Mesothelial cell of epicardium (in vitro differentiated cells): Measurements from ENCODE around the gene WBP1L. TPM values are rescaled to one million over a fixed set of nuclear protein-coding genes. Genes with fewer than 3 reads are reported as not detected.
"Not testable (repeated sequence)": the region's sequence is repeated elsewhere in the genome, so short reads cannot be mapped to it uniquely, and the experiment has no call there.

Source experiments
- DNase-seq, 2 experiments: peaks; one replicate each; pipeline ENCODE4 v3.0.0; 2021; ENCODE audit warnings: low spot score in 2 of 2; ENCODE audit not compliant: unreplicated experiment in 2 of 2
- H3K27ac Mint-ChIP-seq: 2 replicates; pipeline ENCODE4 v1.8.0; 2021; ENCODE audit warnings: mixed read lengths
- H3K27me3 Mint-ChIP-seq: 2 replicates; pipeline ENCODE4 v1.8.0; 2021; ENCODE audit warnings: low read depth, mixed read lengths
- H3K36me3 Mint-ChIP-seq: 2 replicates; pipeline ENCODE4 v1.8.0; 2021; ENCODE audit warnings: mixed read lengths
- H3K4me1 Mint-ChIP-seq: 2 replicates; pipeline ENCODE4 v1.8.0; 2021; ENCODE audit warnings: mixed read lengths
- H3K4me3 Mint-ChIP-seq: 2 replicates; pipeline ENCODE4 v1.8.0; 2021; ENCODE audit warnings: mild to moderate bottlenecking, moderate library complexity, mixed read lengths
- H3K9me3 Mint-ChIP-seq: 2 replicates; pipeline ENCODE4 v1.8.0; 2021; ENCODE audit warnings: mixed read lengths
- CTCF ChIP-seq: fragments of 200-600 bp; sonication (generic); IDR thresholded peaks from one replicate; pipeline ENCODE4 v1.5.0; 2021; ENCODE audit warnings: antibody characterized with exemption; ENCODE audit not compliant: unreplicated experiment
- total RNA-seq: library from RNA; stranded (reverse); gene quantifications from 3 replicates; pipeline ENCODE4 v1.2.1, GENCODE V29; 2021

The WBP1L gene
- total RNA-seq, 1 donor from 2014 or later, result 56.7 TPM

DNA sequence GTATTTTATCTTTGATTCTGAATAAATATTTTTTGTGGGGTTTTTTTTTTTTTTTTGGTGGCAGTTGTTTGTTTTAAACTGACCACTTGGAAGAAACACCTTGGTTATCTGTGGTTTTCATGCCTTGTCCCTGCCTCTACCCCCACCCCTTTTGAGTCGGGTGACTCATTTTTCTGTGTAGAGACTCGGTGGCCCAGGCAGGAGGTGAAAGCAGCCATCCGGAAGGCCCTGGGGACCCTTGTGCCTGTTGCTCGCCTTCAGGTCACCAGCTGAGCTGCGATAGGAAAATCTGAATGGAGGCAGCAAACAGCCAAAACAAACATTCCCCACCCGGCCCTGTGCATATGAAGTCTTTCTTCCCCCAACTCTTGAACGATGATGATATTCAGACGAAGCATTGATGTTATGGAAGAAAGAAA, 70.7 kb downstream of the WBP1L start:
- Mint-ChIP-seq H3K4me1 (peaks cover 24% of the 10 kb centered on the region), H3K4me3 (no peak overlapping the region), H3K36me3 (peaks cover 31% of the 10 kb centered on the region), H3K27ac (no peak overlapping the region), H3K27me3 (no peaks in the 10 kb centered on the region), H3K9me3 (no peaks in the 10 kb centered on the region)
- DNase-seq, result no peak
- no peak for TF ChIP-seq CTCF

- Mint-ChIP-seq H3K4me1 (peaks cover 29% of the 10 kb centered on the region), H3K27ac (peak overlapping the region; percentile 89), H3K36me3 (peaks cover 26% of the 10 kb centered on the region), H3K4me3 (no peak overlapping the region), H3K9me3 (no peaks in the 10 kb centered on the region), H3K27me3 (no peaks in the 10 kb centered on the region)
- peak in 1 of 2 experiments; percentile 53 for DNase-seq
- TF ChIP-seq CTCF, result no peak
Measured at GRCh38 chr10:102814873-102815661, 71.3 kb downstream of the WBP1L start.

GRCh38 chr10:102815790-102816549, 72.2 kb downstream of the WBP1L start:
- Mint-ChIP-seq H3K27ac (peak overlapping the region; percentile 89), H3K4me3 (no peak overlapping the region), H3K4me1 (peaks cover 29% of the 10 kb centered on the region), H3K27me3 (no peaks in the 10 kb centered on the region), H3K9me3 (no peaks in the 10 kb centered on the region), H3K36me3 (peaks cover 24% of the 10 kb centered on the region)
- no peak for DNase-seq
- no peak for TF ChIP-seq CTCF

DNA sequence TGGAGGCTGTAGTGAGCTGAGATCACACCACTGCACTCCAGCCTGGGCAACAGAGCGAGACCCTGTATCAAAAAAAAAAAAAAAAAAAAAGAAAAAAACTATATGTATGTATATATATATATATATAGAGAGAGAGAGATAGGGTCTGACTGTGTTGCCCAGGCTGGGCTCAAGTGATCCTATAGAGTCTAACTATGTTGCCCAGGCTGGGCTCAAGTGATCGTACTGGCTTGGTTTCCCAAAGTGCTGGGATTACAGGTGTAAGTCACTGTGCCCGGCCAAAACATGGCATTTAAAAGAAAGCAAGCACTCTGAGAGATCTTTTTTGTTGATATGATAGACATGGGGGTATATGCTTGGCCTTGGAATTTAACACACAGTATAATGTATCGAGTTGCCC, 73.4 kb downstream of the WBP1L start:
- no peaks in the 10 kb centered on the region for H3K9me3 Mint-ChIP-seq
- no peak for DNase-seq
- no peak overlapping the region for H3K27ac Mint-ChIP-seq
- peaks cover 29% of the 10 kb centered on the region for H3K4me1 Mint-ChIP-seq
- TF ChIP-seq CTCF, result no peak
- no peaks in the 10 kb centered on the region for H3K27me3 Mint-ChIP-seq
- H3K36me3 Mint-ChIP-seq, result peaks cover 16% of the 10 kb centered on the region
- no peak overlapping the region for H3K4me3 Mint-ChIP-seq

GRCh38 chr10:102819054-102819453, 75.3 kb downstream of the WBP1L start:
- peaks cover 29% of the 10 kb centered on the region for H3K4me1 Mint-ChIP-seq
- peaks cover under 1% of the 10 kb centered on the region for H3K9me3 Mint-ChIP-seq
- DNase-seq, result peak in 1 of 2 experiments; percentile 45
- peak overlapping the region; percentile 95 for H3K27ac Mint-ChIP-seq
- H3K4me3 Mint-ChIP-seq, result no peak overlapping the region
- no peaks in the 10 kb centered on the region for H3K27me3 Mint-ChIP-seq
- H3K36me3 Mint-ChIP-seq, result peaks cover 3% of the 10 kb centered on the region
- TF ChIP-seq CTCF, result no peak

- not testable (repeated sequence) for DNase-seq
- peaks cover 27% of the 10 kb centered on the region for H3K4me1 Mint-ChIP-seq
Measured at GRCh38 chr10:102820008-102820407, 76.3 kb downstream of the WBP1L start.

More at GRCh38 chr10:102820008-102820407, 76.3 kb downstream of the WBP1L start:
- H3K27ac Mint-ChIP-seq, result peak overlapping the region; percentile 95
- H3K36me3 Mint-ChIP-seq, H3K4me3 Mint-ChIP-seq, H3K27me3 Mint-ChIP-seq, H3K9me3 Mint-ChIP-seq: not testable (repeated sequence)
